Tibial artery (tissue), 4 donors: Measurements from ENCODE around the gene TEX29.

Source experiments
- DNase-seq, 2 donors: peaks; one replicate each; pipeline ENCODE4 v3.0.0-alpha.2; 2019
- H3K27ac ChIP-seq, 2 donors: fragments of 200-600 bp; sonication (generic) in 1 of 2; 1 replicate in 1 of 2; 2 replicates in 1 of 2; pipeline ENCODE4 v1.5.1; 2018 to 2019; ENCODE audit warnings: mild to moderate bottlenecking in 1 of 2
- H3K27me3 ChIP-seq, 2 donors: fragments of 200-600 bp; sonication (generic) in 1 of 2; one replicate each; pipeline versions ENCODE4 v1.5.1 to v1.6.0; 2016 to 2019
- H3K36me3 ChIP-seq, 3 donors: fragments of 200-600 bp; sonication (generic) in 2 of 3; one replicate each; pipeline ENCODE4 v1.5.1; 2016 to 2019; ENCODE audit warnings: mild to moderate bottlenecking in 2 of 3
- H3K4me1 ChIP-seq, 4 donors: fragments of 200-600 bp; sonication (generic) in 2 of 4; 1 replicate in 3 of 4; 2 replicates in 1 of 4; pipeline ENCODE4 v1.5.1; 2016 to 2019
- H3K4me3 ChIP-seq, 2 donors: fragments of 200-600 bp; sonication (generic) in 1 of 2; 1 replicate in 1 of 2; 2 replicates in 1 of 2; pipeline ENCODE4 v1.5.1; 2018 to 2019; ENCODE audit warnings: mild to moderate bottlenecking in 2 of 2
- H3K9me3 ChIP-seq, 3 donors: fragments of 200-600 bp; sonication (generic) in 1 of 3; one replicate each; pipeline ENCODE4 v1.5.1; 2016 to 2019
- intact Hi-C: fragments of 100-400 bp; cut with DNase I; formaldehyde crosslinking; loops from one replicate; pipeline ENCODE4 v1.15.0; 2023; ENCODE audit warnings: low total_unique reads
- TF ChIP-seq, protein P1 (sequence below), 2 experiments: fragments of 200-600 bp in 1 of 2; fragments of 450-650 bp in 1 of 2; IDR thresholded peaks; one replicate each; pipeline ENCODE4 v1.5.1; 2017 to 2019; ENCODE audit warnings: antibody characterized with exemption in 2 of 2, mild to moderate bottlenecking in 1 of 2, moderate library complexity in 1 of 2

Gene TEX29

DNA sequence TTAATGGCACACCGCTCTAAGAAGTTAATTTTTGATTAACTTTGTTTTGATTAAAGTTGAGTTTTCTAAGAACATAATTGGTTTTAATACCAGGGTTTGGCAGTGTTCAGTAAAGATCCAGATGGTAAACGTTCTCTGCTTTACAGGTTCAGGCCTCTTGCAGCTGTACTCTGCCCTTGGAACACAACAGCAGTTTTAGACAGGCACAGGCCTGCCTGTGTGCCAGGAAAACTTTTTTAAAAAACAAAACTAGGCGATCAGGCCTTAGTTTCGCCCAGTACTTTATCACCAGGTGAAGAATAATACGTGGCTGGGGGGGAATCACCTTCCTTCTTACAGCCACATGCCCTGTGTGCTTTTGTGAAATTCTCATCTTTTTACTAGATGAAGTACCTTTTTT lies 38.0 kb upstream of the TEX29 start:
- TF ChIP-seq, protein P1, sequence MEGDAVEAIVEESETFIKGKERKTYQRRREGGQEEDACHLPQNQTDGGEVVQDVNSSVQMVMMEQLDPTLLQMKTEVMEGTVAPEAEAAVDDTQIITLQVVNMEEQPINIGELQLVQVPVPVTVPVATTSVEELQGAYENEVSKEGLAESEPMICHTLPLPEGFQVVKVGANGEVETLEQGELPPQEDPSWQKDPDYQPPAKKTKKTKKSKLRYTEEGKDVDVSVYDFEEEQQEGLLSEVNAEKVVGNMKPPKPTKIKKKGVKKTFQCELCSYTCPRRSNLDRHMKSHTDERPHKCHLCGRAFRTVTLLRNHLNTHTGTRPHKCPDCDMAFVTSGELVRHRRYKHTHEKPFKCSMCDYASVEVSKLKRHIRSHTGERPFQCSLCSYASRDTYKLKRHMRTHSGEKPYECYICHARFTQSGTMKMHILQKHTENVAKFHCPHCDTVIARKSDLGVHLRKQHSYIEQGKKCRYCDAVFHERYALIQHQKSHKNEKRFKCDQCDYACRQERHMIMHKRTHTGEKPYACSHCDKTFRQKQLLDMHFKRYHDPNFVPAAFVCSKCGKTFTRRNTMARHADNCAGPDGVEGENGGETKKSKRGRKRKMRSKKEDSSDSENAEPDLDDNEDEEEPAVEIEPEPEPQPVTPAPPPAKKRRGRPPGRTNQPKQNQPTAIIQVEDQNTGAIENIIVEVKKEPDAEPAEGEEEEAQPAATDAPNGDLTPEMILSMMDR (IDR thresholded peaks at IDR 0.05) = no peak
- Histone ChIP-seq H3K36me3 (peaks cover 49 to 78% (median 74%) of the 10 kb centered on the region in 3 donors), H3K27me3 (no peaks in the 10 kb centered on the region), H3K4me3 (no peak overlapping the region), H3K27ac (peak overlapping the region; percentile 71 to 80), H3K4me1 (peaks cover 0 to 65% (median 39%) of the 10 kb centered on the region in 4 donors), H3K9me3 (no peaks in the 10 kb centered on the region)
- intact Hi-C loops = loop anchor here (10.0 kb wide), 2 partner anchors 218 to 368 kb away; partner anchors contain the start of gene ANKRD10
- no peak for DNase-seq

DNA sequence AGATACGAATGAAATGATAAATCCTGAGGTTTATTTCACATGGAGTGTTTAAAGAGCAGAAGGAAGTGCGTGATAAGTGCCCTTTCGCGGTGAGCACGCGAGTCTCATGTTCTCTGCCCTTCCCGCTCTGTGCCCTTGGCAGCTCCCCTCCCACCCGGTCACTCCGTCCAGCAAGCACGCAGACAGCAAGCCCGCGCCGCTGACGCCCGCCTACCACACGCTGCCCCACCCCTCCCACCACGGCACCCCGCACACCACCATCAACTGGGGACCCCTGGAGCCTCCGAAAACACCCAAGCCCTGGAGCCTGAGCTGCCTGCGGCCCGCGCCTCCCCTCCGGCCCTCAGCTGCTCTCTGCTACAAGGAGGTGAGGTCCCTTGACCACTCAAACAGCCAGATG lies 37.4 kb upstream of the TEX29 start:
- DNase-seq = no peak
- no peaks in the 10 kb centered on the region for H3K27me3 ChIP-seq
- H3K27ac ChIP-seq = peak overlapping the region; percentile 71 to 80
- intact Hi-C loops = loop anchor here (10.0 kb wide), 2 partner anchors 218 to 368 kb away; partner anchors contain the start of gene ANKRD10
- H3K9me3 ChIP-seq = no peaks in the 10 kb centered on the region
- peaks cover 47 to 78% (median 74%) of the 10 kb centered on the region in 3 donors for H3K36me3 ChIP-seq
- H3K4me3 ChIP-seq = no peak overlapping the region
- H3K4me1 ChIP-seq = peaks cover 0 to 65% (median 39%) of the 10 kb centered on the region in 4 donors
- TF ChIP-seq, protein P1 (IDR thresholded peaks at IDR 0.05) = no peak

DNA sequence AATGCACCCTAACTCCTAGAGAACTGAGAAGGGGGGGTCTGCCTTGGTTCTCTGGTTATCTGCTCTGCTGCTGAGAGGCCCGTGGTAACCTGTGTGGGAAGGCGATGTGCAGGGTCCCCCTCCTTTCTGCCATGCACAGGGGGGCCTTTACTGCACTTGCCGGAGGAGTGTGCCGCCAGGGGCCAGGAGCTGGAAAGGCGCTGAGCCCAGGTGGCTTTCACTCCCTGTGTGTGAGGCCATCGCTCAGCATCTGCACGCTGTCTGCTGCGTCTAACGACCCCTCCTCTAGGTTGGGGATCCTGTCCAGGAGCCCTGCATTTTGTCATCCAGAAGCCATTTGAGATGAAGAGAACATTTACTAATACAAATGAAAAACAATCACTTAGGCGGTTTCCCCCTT lies 37.0 kb upstream of the TEX29 start:
- peak overlapping the region; percentile 71 to 80 for H3K27ac ChIP-seq
- no peaks in the 10 kb centered on the region for H3K27me3 ChIP-seq
- H3K4me1 ChIP-seq = peaks cover 0 to 65% (median 39%) of the 10 kb centered on the region in 4 donors
- intact Hi-C loops = loop anchor here (10.0 kb wide), 2 partner anchors 219 to 369 kb away; partner anchors contain the start of gene ANKRD10
- no peak overlapping the region for H3K4me3 ChIP-seq
- peaks cover 43 to 78% (median 74%) of the 10 kb centered on the region in 3 donors for H3K36me3 ChIP-seq
- TF ChIP-seq, protein P1 (IDR thresholded peaks at IDR 0.05) = no peak
- H3K9me3 ChIP-seq = no peaks in the 10 kb centered on the region
- no peak for DNase-seq

DNA sequence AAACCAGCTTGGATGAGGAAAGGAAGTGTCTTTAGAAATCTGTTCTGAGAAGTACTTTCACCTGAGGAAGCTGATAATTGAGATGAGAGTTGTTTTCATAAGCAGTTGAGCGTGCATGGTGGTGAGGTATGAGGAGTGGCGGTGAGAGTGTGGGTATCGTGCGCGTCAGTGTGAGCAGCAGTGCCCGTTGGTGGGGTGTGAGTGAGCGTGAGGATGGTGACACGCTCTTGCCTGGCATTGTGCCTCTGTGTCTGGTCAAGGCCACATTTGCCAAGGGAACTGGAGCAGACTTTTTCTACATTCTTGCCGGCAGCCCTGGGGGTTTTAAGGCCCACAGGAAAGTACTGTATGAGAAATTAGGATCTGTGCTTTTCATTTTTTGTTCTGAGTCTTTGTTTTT lies 36.5 kb upstream of the TEX29 start:
- no peak overlapping the region for H3K4me3 ChIP-seq
- intact Hi-C loops = loop anchor here (10.0 kb wide), 2 partner anchors 219 to 369 kb away; partner anchors contain the start of gene ANKRD10
- no peaks in the 10 kb centered on the region for H3K27me3 ChIP-seq
- DNase-seq = no peak
- H3K27ac ChIP-seq = peak overlapping the region; percentile 71 to 80
- H3K36me3 ChIP-seq = peaks cover 42 to 78% (median 71%) of the 10 kb centered on the region in 3 donors
- peaks cover 0 to 65% (median 39%) of the 10 kb centered on the region in 4 donors for H3K4me1 ChIP-seq
- no peaks in the 10 kb centered on the region for H3K9me3 ChIP-seq
- TF ChIP-seq, protein P1 (IDR thresholded peaks at IDR 0.05) = no peak

DNA sequence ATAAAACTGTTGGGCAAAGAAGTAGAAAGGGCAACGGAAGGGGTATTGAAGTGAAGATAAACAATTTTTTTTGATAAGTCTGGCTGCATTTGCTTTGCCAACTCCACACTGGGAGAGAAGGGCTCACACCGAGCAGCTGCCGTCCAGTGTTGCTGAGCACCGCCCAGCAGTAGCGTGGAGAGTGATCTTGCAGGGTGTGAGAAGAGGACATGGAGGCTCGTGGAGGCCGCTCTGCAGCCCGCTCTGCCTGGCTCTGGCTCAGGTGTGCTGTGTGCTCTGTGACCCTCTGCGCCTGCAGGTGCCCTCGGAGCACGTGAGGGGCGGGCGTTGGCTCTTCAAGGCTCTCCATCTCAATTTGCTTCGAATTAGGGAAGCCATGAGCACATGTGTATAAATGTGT lies 35.9 kb upstream of the TEX29 start:
- intact Hi-C loops = loop anchor here (10.0 kb wide), 2 partner anchors 220 to 370 kb away; partner anchors contain the start of gene ANKRD10
- Histone ChIP-seq H3K27me3 (no peaks in the 10 kb centered on the region), H3K4me3 (no peak overlapping the region), H3K27ac (peak overlapping the region; percentile 71 to 80), H3K9me3 (no peaks in the 10 kb centered on the region), H3K4me1 (peaks cover 0 to 61% (median 39%) of the 10 kb centered on the region in 4 donors), H3K36me3 (peaks cover 48 to 80% (median 71%) of the 10 kb centered on the region in 3 donors)
- TF ChIP-seq, protein P1 (IDR thresholded peaks at IDR 0.05) = no peak
- DNase-seq = no peak
